Erythroblast (primary cell): ENCODE data around the gene SMCHD1.

Experiments
- GATA1 ChIP-seq: IDR thresholded peaks from 2 replicates; pipeline ENCODE4 v1.6.1; 2011; ENCODE audit warnings: low read depth, mild to moderate bottlenecking, control low read depth, low read length, moderate library complexity
- POLR2A ChIP-seq: IDR thresholded peaks from 2 replicates; pipeline ENCODE4 v1.6.1; 2011; ENCODE audit warnings: mild to moderate bottlenecking, low read length

GRCh38 chr18:2706903-2707302 is 51.4 kb downstream of the SMCHD1 start:
- TF ChIP-seq POLR2A: no peak
- no peak for TF ChIP-seq GATA1
